Measurements from ENCODE around the gene SLC25A40.

- no peak for TF ChIP-seq TARDBP (IDR thresholded peaks at IDR 0.05)
- TF ChIP-seq PKNOX1 (IDR thresholded peaks at IDR 0.05) = peak; percentile 70
- TF ChIP-seq ZNF384 (IDR thresholded peaks at IDR 0.05) = peak; percentile 25; the same call in 1 of the 2 replicates
- TF ChIP-seq NFRKB (IDR thresholded peaks at IDR 0.05) = no peak
- no peak for TF ChIP-seq BHLHE40 (IDR thresholded peaks at IDR 0.05; ENCODE audit: borderline replicate concordance)
- no peak for TF ChIP-seq FOXM1 (IDR thresholded peaks at IDR 0.05; ENCODE audit: borderline replicate concordance)
- TF ChIP-seq SP1 (IDR thresholded peaks at IDR 0.05) = no peak
- no peak for TF ChIP-seq HDGF (IDR thresholded peaks at IDR 0.05; ENCODE audit: borderline replicate concordance)
Observed at GRCh38 chr7:87875151-87876039, 765 bp downstream of the SLC25A40 start.

Measured in HEK293T (cell line).